ENCODE results near the gene FHIP1B.

DNA sequence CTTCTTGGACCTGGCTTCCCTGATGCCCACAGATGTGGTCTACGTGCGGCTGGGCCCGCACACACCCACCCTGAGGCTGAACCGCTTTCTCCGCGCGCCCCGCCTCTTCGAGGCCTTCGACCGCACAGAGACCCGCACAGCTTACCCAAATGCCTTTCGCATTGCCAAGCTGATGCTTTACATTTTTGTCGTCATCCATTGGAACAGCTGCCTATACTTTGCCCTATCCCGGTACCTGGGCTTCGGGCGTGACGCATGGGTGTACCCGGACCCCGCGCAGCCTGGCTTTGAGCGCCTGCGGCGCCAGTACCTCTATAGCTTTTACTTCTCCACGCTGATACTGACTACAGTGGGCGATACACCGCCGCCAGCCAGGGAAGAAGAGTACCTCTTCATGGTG is 5.7 kb upstream of the FHIP1B start:
- TF ChIP-seq, protein P1, sequence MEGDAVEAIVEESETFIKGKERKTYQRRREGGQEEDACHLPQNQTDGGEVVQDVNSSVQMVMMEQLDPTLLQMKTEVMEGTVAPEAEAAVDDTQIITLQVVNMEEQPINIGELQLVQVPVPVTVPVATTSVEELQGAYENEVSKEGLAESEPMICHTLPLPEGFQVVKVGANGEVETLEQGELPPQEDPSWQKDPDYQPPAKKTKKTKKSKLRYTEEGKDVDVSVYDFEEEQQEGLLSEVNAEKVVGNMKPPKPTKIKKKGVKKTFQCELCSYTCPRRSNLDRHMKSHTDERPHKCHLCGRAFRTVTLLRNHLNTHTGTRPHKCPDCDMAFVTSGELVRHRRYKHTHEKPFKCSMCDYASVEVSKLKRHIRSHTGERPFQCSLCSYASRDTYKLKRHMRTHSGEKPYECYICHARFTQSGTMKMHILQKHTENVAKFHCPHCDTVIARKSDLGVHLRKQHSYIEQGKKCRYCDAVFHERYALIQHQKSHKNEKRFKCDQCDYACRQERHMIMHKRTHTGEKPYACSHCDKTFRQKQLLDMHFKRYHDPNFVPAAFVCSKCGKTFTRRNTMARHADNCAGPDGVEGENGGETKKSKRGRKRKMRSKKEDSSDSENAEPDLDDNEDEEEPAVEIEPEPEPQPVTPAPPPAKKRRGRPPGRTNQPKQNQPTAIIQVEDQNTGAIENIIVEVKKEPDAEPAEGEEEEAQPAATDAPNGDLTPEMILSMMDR (IDR thresholded peaks at IDR 0.05; ENCODE audit: insufficient read depth, low read length), result no peak
- no peak for TF ChIP-seq SPI1 (IDR thresholded peaks at IDR 0.05; ENCODE audit: borderline replicate concordance, low read depth)
- TF ChIP-seq POLR2AphosphoS5 (IDR thresholded peaks at IDR 0.05; ENCODE audit: low read depth), result no peak

Measured in HL-60 (cell line).